ENCODE data around the gene GRHL3.
"Not testable (repeated sequence)": the region's sequence is repeated elsewhere in the genome, so short reads cannot be mapped to it uniquely, and the experiment has no call there.

Gene GRHL3

DNA sequence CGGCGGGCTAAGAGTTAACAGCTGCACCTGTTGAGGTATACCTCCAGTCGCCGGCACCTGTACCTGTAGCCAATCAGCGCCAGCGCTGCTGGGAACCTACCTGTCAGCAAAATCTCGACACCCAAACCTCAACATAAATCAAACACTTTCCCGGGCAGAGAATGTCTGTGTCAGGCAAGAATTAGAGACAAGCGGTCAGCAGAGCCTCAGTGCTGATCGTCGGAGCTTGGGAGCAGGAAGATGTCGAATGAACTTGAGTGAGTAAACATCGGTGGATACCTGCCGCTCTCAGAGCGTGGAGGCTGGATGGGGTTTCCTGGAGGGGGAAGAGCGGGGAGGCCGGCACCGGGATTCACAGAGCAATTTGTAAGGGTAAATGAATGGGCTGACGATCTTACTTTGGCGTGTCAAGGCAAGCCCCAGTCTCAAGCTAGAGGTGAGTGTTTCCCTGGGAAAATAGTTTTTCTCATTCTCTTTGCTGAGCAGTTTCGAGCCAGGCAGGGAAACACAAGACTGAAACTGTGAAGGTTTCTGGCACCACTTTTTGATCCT, at the start of gene GRHL3:
Gene GRHL3, plus strand, starts transcription at position 46 of the 552 bp plus-strand sequence. Its CDS starts 195 bp downstream, at position 241.
- no peak for DNase-seq (ENCODE audit: low read depth in 2 of 2, low spot score in 1 of 2)

DNA sequence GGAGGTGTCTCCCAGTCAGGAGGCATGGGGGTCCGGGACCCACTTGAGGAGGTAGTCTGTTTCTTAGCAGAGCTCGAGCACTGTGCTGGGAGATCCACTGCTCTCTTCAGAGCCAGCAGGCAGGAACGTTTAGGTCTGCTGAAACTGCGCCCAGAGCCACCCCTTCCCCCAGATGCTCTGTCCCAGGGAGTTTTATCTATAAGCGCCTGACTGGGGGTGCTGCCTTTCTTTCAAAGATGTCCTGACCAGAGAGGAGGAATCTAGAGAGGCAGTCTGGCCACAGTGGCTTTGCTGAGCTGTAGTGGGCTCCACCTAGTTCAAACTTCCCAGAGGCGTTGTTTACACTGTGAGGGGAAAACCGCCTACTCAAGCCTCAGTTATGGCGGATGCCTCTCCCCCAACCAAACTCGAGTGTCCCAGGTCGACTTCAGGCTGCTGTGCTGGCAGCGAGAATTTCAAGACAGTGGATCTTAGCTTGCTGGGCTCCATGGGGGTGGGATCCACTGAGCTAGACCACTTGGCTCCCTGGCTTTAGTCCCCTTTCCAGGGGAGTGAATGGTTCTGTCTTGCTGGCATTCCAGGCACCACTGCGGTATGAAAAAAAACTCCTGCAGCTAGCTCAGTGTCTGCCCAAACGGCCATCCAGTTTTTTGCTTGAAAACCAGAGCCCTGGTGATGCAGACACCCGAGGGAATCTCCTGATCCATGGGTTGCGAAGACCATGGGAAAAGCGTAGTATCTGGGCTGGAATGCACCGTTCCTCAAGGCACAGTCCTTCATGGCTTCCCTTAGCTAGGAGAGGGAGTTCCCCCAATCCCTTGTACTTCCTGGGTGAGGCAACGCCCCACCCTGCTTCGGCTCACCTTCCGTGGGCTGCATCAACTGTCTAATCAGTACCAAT, 44.7 kb upstream of the GRHL3 start:
- DNase-seq (ENCODE audit: low read depth in 2 of 2, low spot score in 1 of 2): not testable (repeated sequence)

DNA sequence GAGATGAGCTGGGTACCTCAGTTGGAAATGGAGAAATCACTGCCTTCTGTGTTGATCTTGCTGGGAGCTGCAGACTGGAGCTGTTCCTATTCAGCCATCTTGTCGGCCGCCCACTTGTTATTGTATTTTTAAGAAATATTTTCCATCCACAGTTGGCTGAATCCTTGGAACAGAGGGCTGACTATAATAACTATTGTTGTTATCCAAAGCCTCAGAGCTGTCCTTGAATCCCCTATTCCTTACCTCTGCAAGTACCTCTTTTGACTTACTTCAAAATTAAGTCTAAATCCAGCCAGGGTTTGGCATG, 44.1 kb upstream of the GRHL3 start:
- no peak for DNase-seq (ENCODE audit: low read depth in 2 of 2, low spot score in 1 of 2)

DNA sequence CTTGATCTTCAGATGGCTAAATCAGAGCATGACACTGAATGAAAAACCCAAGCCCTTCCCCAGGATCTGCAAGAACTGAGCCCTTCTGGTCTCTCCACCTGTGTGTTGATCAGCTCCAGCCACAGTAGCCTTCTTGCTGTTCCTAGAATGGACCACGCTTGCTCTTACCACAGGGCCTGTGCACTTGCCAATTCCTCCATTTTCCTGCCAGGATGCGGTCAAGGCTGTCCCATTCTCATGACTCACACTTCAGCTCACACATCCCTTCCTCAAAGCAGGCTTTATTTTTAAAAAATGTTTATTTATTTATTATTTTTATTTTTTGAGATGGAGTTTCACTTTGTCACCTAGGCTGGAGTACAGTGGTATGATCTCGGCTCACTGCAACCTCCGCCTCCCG, 43.6 kb upstream of the GRHL3 start:
- no peak for DNase-seq (ENCODE audit: low read depth in 2 of 2, low spot score in 1 of 2)

DNA sequence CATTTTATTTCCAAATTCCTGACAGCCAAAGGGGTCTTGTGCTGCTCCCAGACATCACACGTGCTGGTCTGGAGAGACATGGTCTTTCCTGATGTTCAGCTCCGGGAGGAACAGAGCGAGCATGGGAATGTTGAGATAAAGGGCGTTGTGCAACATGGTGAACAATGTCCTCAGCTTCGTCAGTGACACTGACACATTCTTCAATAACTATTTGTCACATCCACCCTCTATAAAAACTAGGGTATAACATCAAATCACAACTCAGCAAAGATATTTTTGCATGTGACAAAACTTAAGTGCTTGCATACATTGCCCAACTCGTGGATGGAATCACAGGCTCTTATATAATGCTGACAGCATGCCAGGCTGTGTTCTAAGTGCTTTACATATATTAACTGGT, 42.4 kb upstream of the GRHL3 start:
- no peak for DNase-seq (ENCODE audit: low read depth in 2 of 2, low spot score in 1 of 2)

DNA sequence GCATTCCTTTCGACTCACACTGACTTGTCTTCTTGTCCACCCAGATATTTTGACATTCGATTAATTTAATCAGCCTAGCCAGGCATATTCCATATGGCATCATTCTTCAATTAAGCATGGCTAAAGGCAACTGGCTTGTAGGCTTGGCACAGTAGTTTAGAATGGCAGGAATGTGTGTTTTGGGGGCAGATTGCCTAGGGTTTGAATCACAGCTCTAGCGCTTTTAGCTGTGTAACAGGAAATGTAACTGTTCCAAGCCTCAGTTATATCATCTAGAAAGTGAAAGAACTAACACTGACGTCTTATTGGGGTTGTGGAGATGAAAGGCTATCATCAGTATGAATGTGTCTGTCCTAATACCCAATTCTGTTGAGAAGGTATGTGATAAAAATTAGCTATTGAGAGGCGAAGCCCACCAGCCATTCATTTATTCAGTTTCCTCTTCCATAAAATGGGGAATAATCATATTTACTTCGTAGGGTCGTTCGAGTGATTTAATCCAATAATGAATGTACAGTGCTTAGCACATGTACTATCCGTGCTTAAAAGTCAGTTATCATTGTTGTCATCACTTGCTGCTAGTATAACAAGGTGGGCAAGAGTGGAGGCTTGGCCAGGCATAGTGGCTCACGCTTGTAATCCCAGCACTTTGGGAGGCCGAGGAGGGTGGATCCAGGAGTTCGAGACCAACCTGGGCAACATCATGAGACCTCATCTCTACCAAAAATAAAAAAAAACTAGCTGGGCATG, 41.6 kb upstream of the GRHL3 start:
- DNase-seq (ENCODE audit: low read depth in 2 of 2, low spot score in 1 of 2): no peak

DNA sequence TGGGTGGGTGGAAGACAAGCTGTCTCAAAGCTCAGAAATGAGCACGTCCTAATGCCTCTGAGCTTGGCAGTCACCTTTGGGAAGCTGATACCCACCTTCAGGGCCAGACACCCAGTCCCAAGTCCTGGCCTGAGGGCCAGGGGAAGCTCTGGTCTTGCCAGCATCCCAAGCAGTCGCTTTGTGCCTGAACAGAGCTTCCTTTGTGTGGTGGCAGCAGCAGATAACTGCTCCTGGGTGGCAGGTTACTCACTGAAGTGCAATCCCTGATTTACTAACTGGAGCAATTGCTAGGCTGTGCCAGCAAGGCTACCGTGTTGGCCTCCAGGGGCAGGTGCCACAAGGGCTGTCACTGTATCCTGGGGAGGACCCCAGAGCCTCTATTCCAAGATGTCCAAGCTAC, 40.4 kb upstream of the GRHL3 start:
- DNase-seq (ENCODE audit: low read depth in 2 of 2, low spot score in 1 of 2): no peak

DNA sequence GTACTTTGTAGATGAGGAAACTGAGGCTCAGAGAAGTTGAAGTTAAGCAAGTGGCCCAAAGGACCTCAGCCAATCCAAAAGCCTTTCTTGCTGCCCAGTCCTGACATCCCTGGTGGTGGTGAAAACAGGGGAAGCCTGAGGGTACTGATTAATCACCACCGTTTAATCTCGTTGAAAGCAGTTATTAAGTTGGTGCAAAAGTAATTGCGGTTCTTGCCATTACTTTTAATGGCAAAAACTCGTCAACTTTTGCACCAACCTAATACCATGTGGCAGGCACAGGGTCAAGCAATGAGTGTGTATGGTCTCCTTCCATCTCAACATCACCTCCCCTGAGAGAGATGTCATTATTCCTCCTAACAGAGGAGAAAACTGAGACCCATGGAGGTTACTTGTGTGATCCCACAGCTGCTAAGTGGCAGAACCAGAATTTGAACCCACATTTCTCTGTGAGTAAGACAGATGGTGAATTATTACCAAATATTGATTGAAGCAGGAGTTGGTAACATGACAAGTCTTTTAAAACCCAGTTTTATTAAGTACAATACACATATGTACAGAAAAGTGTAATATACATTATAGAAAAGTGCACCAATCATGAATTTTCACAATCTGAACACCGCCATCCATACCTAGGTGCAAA, 39.4 kb upstream of the GRHL3 start:
- DNase-seq (ENCODE audit: low read depth in 2 of 2, low spot score in 1 of 2): no peak

DNA sequence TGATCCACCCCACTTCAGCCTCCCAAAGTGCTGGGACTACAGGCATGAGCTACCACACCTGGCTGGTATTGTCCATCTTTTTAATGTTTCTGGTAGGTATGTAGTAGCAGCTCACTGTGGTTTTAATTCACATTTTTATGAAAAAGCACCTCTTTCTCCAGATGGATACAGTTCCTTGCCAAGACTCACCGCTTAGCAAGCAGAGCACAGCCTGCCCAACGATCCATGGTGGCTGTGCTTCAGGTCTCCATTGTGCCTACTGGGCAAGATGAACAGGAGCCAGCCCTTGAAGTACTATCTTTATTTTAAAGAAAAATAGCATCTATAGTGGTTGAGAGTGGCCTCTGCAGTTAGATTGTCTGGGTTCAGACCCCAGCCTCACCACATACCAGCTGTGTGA, 37.6 kb upstream of the GRHL3 start:
- no peak for DNase-seq (ENCODE audit: low read depth in 2 of 2, low spot score in 1 of 2)

DNA sequence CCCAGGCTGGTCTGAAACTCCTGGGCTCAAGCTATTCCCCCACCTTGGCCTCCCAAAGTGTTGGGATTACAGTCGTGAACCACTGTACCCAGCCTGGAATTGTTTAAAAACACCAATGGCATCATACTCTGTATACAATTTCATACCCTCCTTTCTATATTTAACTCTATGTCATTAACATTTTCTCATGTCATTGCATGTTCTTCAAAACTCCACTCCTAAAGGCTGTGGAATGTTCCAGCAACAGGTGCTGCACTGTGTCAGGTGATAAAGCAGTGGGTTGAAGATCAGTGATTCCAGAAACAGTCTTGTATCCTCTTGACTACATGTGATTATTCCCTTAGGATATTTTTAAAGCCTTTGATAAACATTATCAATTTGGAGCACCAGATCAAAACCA, 36.7 kb upstream of the GRHL3 start:
- no peak for DNase-seq (ENCODE audit: low read depth in 2 of 2, low spot score in 1 of 2)

DNA sequence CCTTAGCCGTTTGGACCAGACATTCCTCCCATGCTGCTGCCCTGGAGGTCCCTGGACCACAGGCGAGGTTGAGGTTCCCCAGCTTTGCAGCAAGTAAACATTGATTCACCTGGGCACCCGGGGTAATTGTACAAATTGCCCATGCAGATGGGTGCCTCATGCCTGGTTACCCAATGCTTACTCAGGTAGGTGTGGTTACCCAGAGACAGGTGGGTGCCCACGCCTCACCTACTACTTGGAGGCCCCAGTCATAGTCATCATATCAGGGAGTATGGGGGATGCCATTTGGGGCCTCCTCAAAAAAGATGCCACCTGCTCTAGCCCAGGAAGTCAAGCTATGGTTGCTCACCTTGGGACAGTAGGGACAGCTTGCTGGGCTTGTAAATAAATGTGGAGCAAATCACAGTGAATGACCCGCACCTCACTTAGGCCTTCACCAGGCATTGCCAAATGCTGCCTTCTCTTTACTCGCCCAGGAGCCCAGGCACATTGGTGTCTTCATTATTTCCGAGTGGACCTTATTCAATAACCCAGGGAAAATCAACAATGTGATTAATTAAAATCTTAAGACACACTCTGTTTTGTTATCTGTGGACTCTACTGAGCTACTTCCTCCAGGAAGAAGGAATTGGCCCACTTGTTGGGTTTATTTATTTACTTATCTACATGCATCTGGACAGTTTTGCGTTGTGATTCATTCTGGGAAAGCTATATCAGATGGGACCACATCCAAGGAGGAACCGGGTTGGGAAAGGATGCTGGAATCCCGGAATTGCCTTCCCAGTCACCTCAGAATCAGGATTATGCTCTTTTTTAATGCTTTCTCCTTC, 35.6 kb upstream of the GRHL3 start:
- DNase-seq (ENCODE audit: low read depth in 2 of 2, low spot score in 1 of 2): no peak

DNA sequence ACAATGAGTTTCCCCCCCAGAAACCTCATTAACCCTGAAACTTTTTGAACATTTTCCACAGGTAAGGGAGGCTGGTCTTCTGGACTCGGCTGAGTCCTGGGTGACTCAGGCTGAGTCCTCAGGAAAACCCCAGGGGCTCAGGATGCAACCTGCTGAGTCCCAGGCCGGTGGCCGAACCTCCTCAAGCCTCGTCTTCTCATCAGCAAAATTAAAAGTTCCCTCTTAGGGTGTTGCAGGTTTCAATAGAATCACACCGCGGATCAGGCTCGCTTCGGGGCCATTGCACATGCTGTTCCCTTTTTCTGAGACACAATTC, 35.0 kb upstream of the GRHL3 start:
- DNase-seq (ENCODE audit: low read depth in 2 of 2, low spot score in 1 of 2): no peak

DNA sequence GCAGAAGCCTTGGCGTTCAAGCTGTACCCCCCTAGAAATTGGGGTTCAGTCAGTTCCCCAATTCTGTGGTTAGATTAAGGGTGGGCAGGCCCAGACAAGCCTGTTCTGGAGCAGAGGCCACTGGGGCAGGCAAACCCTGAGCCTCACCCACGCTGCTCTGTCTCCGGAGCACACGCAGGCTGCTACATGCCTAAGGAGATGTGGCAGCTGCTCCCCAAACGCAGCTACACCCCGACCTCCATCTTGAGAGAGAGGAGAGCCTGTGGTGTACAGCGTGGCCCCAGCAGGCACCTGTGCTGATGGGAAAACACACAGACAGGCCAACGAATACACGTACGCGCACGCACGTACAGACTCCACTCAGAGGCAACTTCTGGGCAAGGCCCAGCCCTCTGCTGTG, 33.9 kb upstream of the GRHL3 start:
- no peak for DNase-seq (ENCODE audit: low read depth in 2 of 2, low spot score in 1 of 2)

DNA sequence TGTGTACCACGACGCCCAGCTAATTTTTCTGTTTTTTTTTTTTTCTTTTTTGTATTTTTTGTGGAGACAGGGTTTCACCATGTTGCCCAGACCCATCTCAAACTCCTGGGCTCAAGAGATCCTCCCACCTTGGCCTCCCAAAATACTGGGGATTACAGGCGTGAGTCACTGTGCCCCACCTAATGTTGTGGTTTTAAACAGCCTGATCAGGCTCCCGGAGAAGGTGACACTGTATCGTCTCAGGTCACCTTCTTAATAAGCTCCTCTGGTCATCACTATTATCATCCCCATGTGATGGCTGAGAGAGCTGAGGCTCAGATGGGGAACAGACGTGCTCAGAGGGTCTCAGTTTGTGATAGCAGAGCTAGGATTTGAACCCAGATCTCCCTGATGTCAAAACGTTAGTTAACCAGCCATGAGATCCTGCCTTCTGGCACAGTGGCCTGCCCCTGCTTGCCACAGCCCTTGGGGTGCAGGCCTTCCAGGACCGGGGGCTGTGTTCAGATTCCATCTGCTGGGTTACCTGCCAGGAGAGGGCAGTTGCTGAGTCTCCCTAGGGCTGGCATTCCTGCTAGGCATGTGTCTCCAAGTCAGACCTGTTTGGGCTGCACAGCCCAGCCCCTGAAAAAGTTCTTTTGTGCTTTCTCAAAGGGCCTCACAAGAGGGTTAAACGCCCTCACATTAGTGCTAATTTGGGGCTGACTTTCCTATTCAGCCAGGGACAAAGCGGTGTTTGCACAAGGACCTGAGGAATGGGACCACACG, 32.7 kb upstream of the GRHL3 start:
- no peak for DNase-seq (ENCODE audit: low read depth in 2 of 2, low spot score in 1 of 2)

DNA sequence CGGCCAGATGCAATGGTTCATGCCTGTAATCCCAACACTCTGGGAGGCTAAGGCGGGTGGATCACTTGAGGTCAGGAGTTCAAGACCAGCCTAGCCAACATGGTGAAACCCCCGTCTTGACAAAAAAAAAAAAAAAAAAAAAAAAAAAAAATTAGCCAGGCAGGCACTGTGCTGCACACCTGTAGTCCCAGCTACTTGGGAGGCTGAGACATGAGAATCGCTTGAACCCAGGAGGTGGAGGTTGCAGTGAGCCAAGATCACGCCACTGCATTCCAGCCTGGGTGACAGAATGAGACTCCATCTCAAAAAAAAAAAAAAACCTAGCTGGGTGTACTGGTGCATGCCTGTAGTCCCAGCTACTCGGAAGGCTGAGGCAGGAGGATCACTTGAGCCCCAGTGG, 31.4 kb upstream of the GRHL3 start:
- not testable (repeated sequence) for DNase-seq (ENCODE audit: low read depth in 2 of 2, low spot score in 1 of 2)

DNA sequence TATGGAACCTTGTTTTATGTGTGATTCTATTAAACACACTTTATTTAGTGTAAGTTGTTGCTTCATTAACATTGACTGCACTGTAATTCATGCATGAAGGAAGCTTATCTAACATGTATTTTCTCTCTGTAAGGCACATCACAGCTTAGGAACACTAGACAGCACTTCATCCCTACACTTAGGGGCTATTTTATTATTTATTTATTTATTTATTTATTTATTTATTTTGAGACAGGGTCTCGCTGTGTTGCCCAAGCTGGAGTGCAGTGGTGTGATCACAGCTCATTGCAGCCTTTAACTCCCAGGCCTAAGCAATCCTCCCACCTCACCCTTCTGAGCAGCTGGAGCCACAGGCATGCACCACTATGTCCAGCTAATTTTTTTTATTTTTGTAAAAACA, 30.7 kb upstream of the GRHL3 start:
- no peak for DNase-seq (ENCODE audit: low read depth in 2 of 2, low spot score in 1 of 2)

DNA sequence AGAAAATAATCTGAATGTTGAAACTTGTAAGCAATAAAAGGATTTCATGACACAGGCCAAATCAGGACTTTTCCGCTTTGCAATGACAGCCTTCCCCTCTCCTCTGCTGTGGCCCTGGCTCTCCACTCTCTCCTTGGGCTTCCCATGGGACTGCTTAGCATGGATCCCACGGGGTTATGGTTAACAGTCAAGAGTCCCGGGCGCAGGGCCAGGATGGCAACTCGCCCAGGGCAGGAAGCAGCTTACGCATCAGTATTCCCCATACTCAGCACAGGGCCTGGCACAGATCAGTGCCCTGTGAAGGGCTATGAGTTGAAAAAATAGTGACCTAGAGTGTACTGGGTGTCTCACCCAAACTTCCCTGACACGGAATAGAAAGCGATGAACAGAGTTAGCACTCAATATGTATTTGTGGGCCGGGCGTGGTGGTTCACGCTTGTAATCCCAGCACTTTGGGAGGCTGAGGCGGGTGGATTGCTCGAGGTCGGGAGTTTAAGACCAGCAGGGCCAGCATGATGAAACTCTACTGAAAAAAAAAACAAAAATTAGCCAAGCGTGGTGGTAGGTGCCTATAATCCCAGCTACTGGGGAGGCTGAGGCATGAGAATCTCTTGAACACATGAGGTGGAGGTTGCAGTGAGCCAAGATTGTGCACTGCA, 29.1 kb upstream of the GRHL3 start:
- DNase-seq (ENCODE audit: low read depth in 2 of 2, low spot score in 1 of 2): no peak

DNA sequence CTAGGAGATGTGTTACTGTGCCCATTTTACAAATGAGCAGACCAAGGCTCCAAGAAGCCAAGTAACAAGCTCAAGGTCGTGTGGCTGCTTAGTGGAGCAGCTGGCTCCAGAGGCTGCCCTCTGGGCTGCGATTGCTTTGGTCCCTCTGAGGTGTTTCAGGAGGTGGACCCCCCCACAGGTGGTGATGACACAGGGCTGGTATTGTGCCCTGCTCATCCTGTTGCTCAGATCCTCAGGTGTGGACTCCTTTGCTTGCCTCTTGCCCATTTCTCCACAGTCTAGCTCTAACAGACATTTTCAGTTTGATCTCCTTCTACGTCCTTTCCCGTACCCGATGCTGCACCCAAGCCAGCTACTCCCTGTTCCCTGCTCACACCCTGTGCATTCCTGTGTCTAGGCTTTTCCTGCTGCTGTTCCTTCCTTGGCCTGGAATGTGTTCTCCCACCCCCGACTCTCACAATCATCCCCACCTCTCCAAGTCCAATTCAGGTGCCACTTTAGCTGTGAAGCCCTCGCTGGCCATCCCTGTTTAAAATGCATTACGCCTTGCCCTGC, 28.1 kb upstream of the GRHL3 start:
- DNase-seq (ENCODE audit: low read depth in 2 of 2, low spot score in 1 of 2): no peak

DNA sequence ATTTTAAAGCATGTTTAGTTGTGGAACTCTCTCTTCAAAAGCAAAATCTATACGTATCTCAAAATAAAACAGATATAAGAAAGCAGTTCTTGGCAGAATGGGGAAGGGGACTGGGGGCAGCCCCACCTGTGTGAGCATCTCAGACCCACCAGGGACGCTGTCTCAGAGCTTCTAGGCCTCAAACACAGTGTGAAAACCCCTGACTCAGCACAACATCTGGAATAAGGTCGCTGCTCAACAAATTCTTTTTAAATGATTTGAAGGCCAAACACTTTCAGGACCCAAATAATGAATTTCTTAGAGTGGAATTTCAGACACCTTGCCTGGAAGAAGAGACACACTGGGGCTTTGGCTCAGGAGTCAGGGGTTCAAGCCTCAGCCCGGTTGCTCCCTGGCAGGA, 27.1 kb upstream of the GRHL3 start:
- no peak for DNase-seq (ENCODE audit: low read depth in 2 of 2, low spot score in 1 of 2)

DNA sequence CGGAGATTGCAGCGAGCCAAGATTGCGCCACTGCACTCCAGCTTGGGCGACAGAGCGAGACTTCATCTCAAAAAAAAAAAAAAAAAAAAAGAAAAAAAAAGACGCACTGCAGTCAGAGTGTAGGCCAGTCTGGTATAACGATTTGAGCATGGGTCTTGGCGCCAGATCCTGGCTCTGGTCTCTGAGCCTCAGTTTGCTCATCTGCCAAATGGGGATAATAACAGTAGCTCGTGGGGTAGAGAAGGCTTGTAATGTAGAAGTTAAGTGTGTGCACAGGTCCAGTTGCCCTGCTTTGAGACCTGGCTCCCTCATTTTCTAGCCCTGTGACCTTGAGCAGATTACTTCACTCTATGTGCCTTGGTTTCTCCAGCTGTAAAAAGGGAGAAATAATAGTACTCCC, 26.3 kb upstream of the GRHL3 start:
- no peak for DNase-seq (ENCODE audit: low read depth in 2 of 2, low spot score in 1 of 2)
